SU-DHL-6 (cell line): ENCODE results near the gene SLC16A7.

ENCODE experiments used
- H2AFZ ChIP-seq: fragments of 200-600 bp; sonication (generic); 2 replicates; pipeline ENCODE4 v1.6.1; 2014; ENCODE audit warnings: low read depth, mild to moderate bottlenecking, moderate library complexity, mixed read lengths, antibody characterized with exemption, low read length; ENCODE audit not compliant: severe bottlenecking
- H3F3A ChIP-seq: fragments of 200-600 bp; shearing (Covaris generic); 2 replicates; pipeline ENCODE4 v1.6.0; 2016; ENCODE audit warnings: antibody characterized with exemption, mild to moderate bottlenecking; ENCODE audit not compliant: insufficient read depth
- H3K27ac ChIP-seq: fragments of 200-600 bp; sonication (generic); 2 replicates; pipeline ENCODE4 v1.5.1; 2016; ENCODE audit warnings: low read depth, mild to moderate bottlenecking, low read length, moderate library complexity, mixed read lengths
- H3K27me3 ChIP-seq: fragments of 200-600 bp; sonication (generic), shearing (Covaris generic); 2 replicates; pipeline ENCODE4 v1.6.0; 2014; ENCODE audit warnings: mild to moderate bottlenecking, low read length
- H3K36me3 ChIP-seq: fragments of 200-600 bp; sonication (generic); 2 replicates; pipeline ENCODE4 v1.6.1; 2014; ENCODE audit warnings: mild to moderate bottlenecking, low read length, mixed read lengths
- H3K4me2 ChIP-seq: fragments of 300-600, 200-600 bp; shearing (Covaris generic), sonication (generic); 2 replicates; pipeline ENCODE4 v1.6.0; 2014; ENCODE audit warnings: low read length, low read depth, mild to moderate bottlenecking; ENCODE audit not compliant: poor library complexity, severe bottlenecking
- H3K4me3 ChIP-seq: fragments of 200-600 bp; sonication (generic); 2 replicates; pipeline ENCODE4 v1.5.1; 2014; ENCODE audit warnings: antibody characterized with exemption, low read length, mild to moderate bottlenecking, mixed read lengths; ENCODE audit not compliant: insufficient read depth, poor library complexity, severe bottlenecking
- H3K79me2 ChIP-seq: fragments of 200-600 bp; sonication (generic); 2 replicates; pipeline ENCODE4 v1.6.1; 2014; ENCODE audit warnings: mild to moderate bottlenecking, low read length, moderate library complexity; ENCODE audit not compliant: insufficient read depth
- H3K9ac ChIP-seq: fragments of 200-600 bp; sonication (generic); 2 replicates; pipeline ENCODE4 v1.7.0; 2014; ENCODE audit warnings: mild to moderate bottlenecking, low read length
- H3K9me2 ChIP-seq: fragments of 200-600 bp; sonication (generic); replicated peaks from 2 replicates; pipeline ENCODE4 v1.6.1; 2014; ENCODE audit warnings: low read length; ENCODE audit not compliant: insufficient read depth
- H3K9me3 ChIP-seq: fragments of 200-600 bp; sonication (generic); 2 replicates; pipeline ENCODE4 v1.6.1; 2014; ENCODE audit warnings: low read length, mixed read lengths; ENCODE audit not compliant: insufficient read depth
- H4K20me1 ChIP-seq: fragments of 200-600 bp; sonication (generic); 2 replicates; pipeline ENCODE4 v1.6.1; 2014; ENCODE audit warnings: low read depth, mild to moderate bottlenecking, antibody characterized with exemption, low read length, moderate library complexity, mixed read lengths
- CTCF ChIP-seq: fragments of 200-600 bp; sonication (generic); IDR thresholded peaks from one replicate; pipeline ENCODE4 v1.5.1; 2017; ENCODE audit warnings: antibody characterized with exemption, mild to moderate bottlenecking, low read length, moderate library complexity; ENCODE audit not compliant: insufficient read depth, poor library complexity, severe bottlenecking
- EZH2phosphoT487 ChIP-seq: fragments of 200-600 bp; sonication (generic), shearing (Covaris generic); conservative IDR thresholded peaks from 2 replicates; pipeline ENCODE4 v1.6.1; 2018; ENCODE audit warnings: mild to moderate bottlenecking, antibody characterized with exemption, low read length, moderate library complexity, mixed read lengths

The SLC16A7 gene

GRCh38 chr12:59700153-59700450 is 104.3 kb downstream of the SLC16A7 start:
- no peaks in the 10 kb centered on the region; the same call in 1 of the 2 replicates for H3K79me2 ChIP-seq
- H3K9me2 ChIP-seq: no peaks in the 10 kb centered on the region
- H3K9ac ChIP-seq: no peak overlapping the region
- H3K27me3 ChIP-seq: no peaks in the 10 kb centered on the region
- peaks cover 8% of the 10 kb centered on the region; the same call in 1 of the 2 replicates for H4K20me1 ChIP-seq
- no peak overlapping the region for H3K4me3 ChIP-seq
- no peaks in the 10 kb centered on the region; the same call in 1 of the 2 replicates for H3F3A ChIP-seq
- H3K4me2 ChIP-seq: no peak overlapping the region
- H3K36me3 ChIP-seq: no peaks in the 10 kb centered on the region
- no peak overlapping the region for H2AFZ ChIP-seq
- no peaks in the 10 kb centered on the region for H3K9me3 ChIP-seq
- TF ChIP-seq EZH2phosphoT487: no peak
- TF ChIP-seq CTCF: no peak
- H3K27ac ChIP-seq: no peak overlapping the region

GRCh38 chr12:59708064-59708463 is 112.2 kb downstream of the SLC16A7 start:
- Histone ChIP-seq H2AFZ (no peak overlapping the region), H4K20me1 (no peaks in the 10 kb centered on the region), H3K27ac (no peak overlapping the region), H3K27me3 (no peaks in the 10 kb centered on the region), H3K9me3 (no peaks in the 10 kb centered on the region), H3K4me3 (no peak overlapping the region), H3F3A (0 out of 2 replicates have a peak, but pooled peaks cover 2% of the 10 kb centered on the region), H3K9me2 (no peaks in the 10 kb centered on the region), H3K36me3 (peaks cover 9% of the 10 kb centered on the region; the same call in 1 of the 2 replicates), H3K9ac (no peak overlapping the region), H3K79me2 (no peaks in the 10 kb centered on the region), H3K4me2 (no peak overlapping the region)
- no peak for TF ChIP-seq EZH2phosphoT487
- TF ChIP-seq CTCF: no peak

GRCh38 chr12:59708484-59708883 is 112.7 kb downstream of the SLC16A7 start:
- 0 out of 2 replicates have a peak, but pooled peaks cover 2% of the 10 kb centered on the region for H3F3A ChIP-seq
- H3K4me2 ChIP-seq: no peak overlapping the region
- H3K27ac ChIP-seq: no peak overlapping the region
- H3K27me3 ChIP-seq: no peaks in the 10 kb centered on the region
- TF ChIP-seq CTCF (no peak), EZH2phosphoT487 (no peak)
- no peak overlapping the region for H3K4me3 ChIP-seq
- H3K9me3 ChIP-seq: no peaks in the 10 kb centered on the region
- peaks cover 9% of the 10 kb centered on the region; the same call in 1 of the 2 replicates for H3K36me3 ChIP-seq
- no peak overlapping the region for H2AFZ ChIP-seq
- H3K9me2 ChIP-seq: no peaks in the 10 kb centered on the region
- no peaks in the 10 kb centered on the region for H4K20me1 ChIP-seq
- no peak overlapping the region for H3K9ac ChIP-seq
- no peaks in the 10 kb centered on the region for H3K79me2 ChIP-seq
